ENCODE measurements around the gene RGL1. TPM values are rescaled to one million over a fixed set of nuclear protein-coding genes. Genes with fewer than 3 reads are reported as not detected.

The RGL1 gene
- total RNA-seq, 3 donors from 2014 or later, result 6.2 to 29.8 (median 15.9) TPM

DNA sequence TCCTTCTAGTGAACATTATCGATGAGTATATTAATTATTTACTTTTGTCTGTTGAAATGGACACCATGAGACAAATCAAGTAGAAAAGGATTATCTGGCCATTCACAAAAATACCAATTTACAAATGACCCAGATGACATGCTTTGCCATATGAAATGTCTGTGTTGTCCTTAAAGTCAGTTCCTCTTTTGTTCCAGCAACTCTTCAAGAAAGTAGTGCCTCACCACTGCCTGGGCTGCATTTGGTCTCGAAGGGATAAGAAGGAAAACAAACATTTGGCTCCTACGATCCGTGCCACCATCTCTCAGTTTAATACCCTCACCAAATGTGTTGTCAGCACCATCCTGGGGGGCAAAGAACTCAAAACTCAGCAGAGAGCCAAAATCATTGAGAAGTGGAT lies 79.6 kb downstream of the RGL1 start:
- intact Hi-C loops (cut with DNase I, micrococcal nuclease), result no loop called here
- H3K4me1 ChIP-seq (ENCODE audit: low read depth), result no peaks in the 10 kb centered on the region
- H3K4me3 ChIP-seq, result no peak overlapping the region
- ATAC-seq (no peak), DNase-seq (no peak)
- H3K36me3 ChIP-seq (ENCODE audit: low read depth), result no peaks in the 10 kb centered on the region
- no peaks in the 10 kb centered on the region for H3K9me3 ChIP-seq
- TF ChIP-seq, protein P1, sequence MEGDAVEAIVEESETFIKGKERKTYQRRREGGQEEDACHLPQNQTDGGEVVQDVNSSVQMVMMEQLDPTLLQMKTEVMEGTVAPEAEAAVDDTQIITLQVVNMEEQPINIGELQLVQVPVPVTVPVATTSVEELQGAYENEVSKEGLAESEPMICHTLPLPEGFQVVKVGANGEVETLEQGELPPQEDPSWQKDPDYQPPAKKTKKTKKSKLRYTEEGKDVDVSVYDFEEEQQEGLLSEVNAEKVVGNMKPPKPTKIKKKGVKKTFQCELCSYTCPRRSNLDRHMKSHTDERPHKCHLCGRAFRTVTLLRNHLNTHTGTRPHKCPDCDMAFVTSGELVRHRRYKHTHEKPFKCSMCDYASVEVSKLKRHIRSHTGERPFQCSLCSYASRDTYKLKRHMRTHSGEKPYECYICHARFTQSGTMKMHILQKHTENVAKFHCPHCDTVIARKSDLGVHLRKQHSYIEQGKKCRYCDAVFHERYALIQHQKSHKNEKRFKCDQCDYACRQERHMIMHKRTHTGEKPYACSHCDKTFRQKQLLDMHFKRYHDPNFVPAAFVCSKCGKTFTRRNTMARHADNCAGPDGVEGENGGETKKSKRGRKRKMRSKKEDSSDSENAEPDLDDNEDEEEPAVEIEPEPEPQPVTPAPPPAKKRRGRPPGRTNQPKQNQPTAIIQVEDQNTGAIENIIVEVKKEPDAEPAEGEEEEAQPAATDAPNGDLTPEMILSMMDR (IDR thresholded peaks at IDR 0.05), result no peak

GRCh38 chr1:183885142-183885735 lies 80.3 kb downstream of the RGL1 start:
- intact Hi-C loops (cut with DNase I, micrococcal nuclease), result no loop called here
- H3K4me3 ChIP-seq, result no peak overlapping the region
- ATAC-seq, result no peak

DNA sequence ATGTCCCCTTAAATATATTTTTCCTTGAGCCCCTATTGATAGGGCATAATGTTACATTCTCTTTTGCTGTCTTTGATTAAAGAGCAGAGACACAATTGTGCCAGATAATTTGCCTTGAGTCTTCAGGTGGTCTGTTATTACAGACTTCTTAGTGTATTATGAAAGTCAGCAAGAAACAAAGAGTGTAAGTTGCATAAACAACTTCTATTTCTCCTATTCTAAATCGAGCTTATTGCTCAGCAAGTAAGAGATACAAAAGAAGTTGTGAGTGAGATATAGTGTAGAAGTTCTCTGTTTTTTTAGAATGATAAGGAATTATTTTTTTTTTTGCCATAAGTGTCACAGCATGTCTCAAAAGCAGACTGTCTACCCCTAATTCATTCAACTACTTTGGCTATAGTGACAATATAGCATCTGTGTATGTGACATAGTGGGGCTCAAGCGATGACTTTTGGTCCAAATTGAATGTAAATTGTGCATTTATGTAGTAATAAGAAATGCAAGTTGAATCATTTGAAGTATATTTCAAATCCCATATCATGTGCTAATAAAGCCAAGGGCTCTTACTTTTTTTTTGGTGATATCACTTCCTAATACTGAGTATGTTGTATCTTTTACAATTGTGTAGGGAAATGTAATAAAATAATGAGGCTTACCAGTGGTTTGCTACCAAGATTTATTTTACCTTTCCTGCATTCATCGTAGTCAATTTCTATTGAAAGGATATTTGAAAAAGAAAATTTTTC lies 81.3 kb downstream of the RGL1 start:
- Histone ChIP-seq H3K9me3 (no peaks in the 10 kb centered on the region), H3K36me3 (ENCODE audit: low read depth) (no peaks in the 10 kb centered on the region), H3K4me3 (no peak overlapping the region), H3K4me1 (ENCODE audit: low read depth) (no peaks in the 10 kb centered on the region)
- ATAC-seq, result no peak
- DNase-seq, result no peak
- TF ChIP-seq, protein P1 (IDR thresholded peaks at IDR 0.05), result no peak
- intact Hi-C loops (cut with DNase I, micrococcal nuclease), result no loop called here

More at GRCh38 chr1:183885142-183885735, 80.3 kb downstream of the RGL1 start:
- TF ChIP-seq, protein P1 (IDR thresholded peaks at IDR 0.05), result no peak
- H3K36me3 ChIP-seq (ENCODE audit: low read depth), result no peaks in the 10 kb centered on the region
- no peaks in the 10 kb centered on the region for H3K4me1 ChIP-seq (ENCODE audit: low read depth)
- no peak for DNase-seq
- H3K9me3 ChIP-seq, result no peaks in the 10 kb centered on the region

GRCh38 chr1:183886853-183887252 lies 81.9 kb downstream of the RGL1 start:
- H3K4me3 ChIP-seq, result no peak overlapping the region
- H3K9me3 ChIP-seq, result no peaks in the 10 kb centered on the region
- no peaks in the 10 kb centered on the region for H3K4me1 ChIP-seq (ENCODE audit: low read depth)
- DNase-seq, result no peak
- intact Hi-C loops (cut with DNase I, micrococcal nuclease), result no loop called here
- TF ChIP-seq, protein P1 (IDR thresholded peaks at IDR 0.05), result no peak
- no peaks in the 10 kb centered on the region for H3K36me3 ChIP-seq (ENCODE audit: low read depth)
- ATAC-seq, result no peak

GRCh38 chr1:183887826-183888819 lies 83.2 kb downstream of the RGL1 start:
- Histone ChIP-seq H3K4me3 (no peak overlapping the region), H3K36me3 (ENCODE audit: low read depth) (no peaks in the 10 kb centered on the region), H3K9me3 (no peaks in the 10 kb centered on the region), H3K4me1 (ENCODE audit: low read depth) (no peaks in the 10 kb centered on the region)
- TF ChIP-seq, protein P1 (IDR thresholded peaks at IDR 0.05), result no peak
- no peak for DNase-seq
- intact Hi-C loops (cut with DNase I, micrococcal nuclease), result no loop called here
- ATAC-seq, result peak; percentile 36

Data from mucosa of descending colon (tissue), 3 donors.